GM12878 (cell line): ENCODE measurements around the gene RPL7A. TPM values are rescaled to one million over a fixed set of nuclear protein-coding genes. Genes with fewer than 3 reads are reported as not detected.

Experiments used
- BACH1 ChIP-seq: fragments of 450-650 bp; IDR thresholded peaks from 2 replicates; pipeline ENCODE4 v1.6.1; 2017; ENCODE audit warnings: mild to moderate bottlenecking, borderline replicate concordance
- BCL11A ChIP-seq: IDR thresholded peaks from 2 replicates; pipeline ENCODE4 v1.6.1; 2011; ENCODE audit warnings: low read depth, low read length
- BRCA1 ChIP-seq: IDR thresholded peaks from 2 replicates; pipeline ENCODE4 v1.6.1; 2011; ENCODE audit warnings: low read depth, low read length, improper control_type of control experiment
- CEBPZ ChIP-seq: fragments of 150-350 bp; IDR thresholded peaks from 2 replicates; pipeline ENCODE4 v1.6.1; 2016; ENCODE audit warnings: low read depth, low read length
- CHD1 ChIP-seq: IDR thresholded peaks from 2 replicates; pipeline ENCODE4 v1.6.1; 2012; ENCODE audit warnings: low read depth, low read length, improper control_type of control experiment
- CREM ChIP-seq: IDR thresholded peaks from 2 replicates; pipeline ENCODE4 v1.6.1; 2014; ENCODE audit warnings: antibody characterized with exemption, low read depth
- E2F8 ChIP-seq: fragments of 450-650 bp; IDR thresholded peaks from 2 replicates; pipeline ENCODE4 v1.6.1; 2018; ENCODE audit warnings: mild to moderate bottlenecking, low read depth, moderate library complexity; ENCODE audit not compliant: partially characterized antibody
- ESRRA ChIP-seq: IDR thresholded peaks from 2 replicates; pipeline ENCODE4 v1.6.1; 2012; ENCODE audit warnings: mild to moderate bottlenecking, low read length, improper control_type of control experiment
- ETV6 ChIP-seq, 2 experiments: fragments of 450-650 bp in 1 of 2; IDR thresholded peaks in 1 of 2; conservative IDR thresholded peaks in 1 of 2; 2 replicates each; pipeline ENCODE4 v1.6.1; 2014; ENCODE audit warnings: antibody characterized with exemption in 1 of 2, borderline replicate concordance in 1 of 2, low read depth in 1 of 2, mild to moderate bottlenecking in 1 of 2, moderate library complexity in 1 of 2
- FOXM1 ChIP-seq: IDR thresholded peaks from 2 replicates; pipeline ENCODE4 v1.6.1; 2012; ENCODE audit warnings: low read depth, mild to moderate bottlenecking, inconsistent platforms, low read length, moderate library complexity
- IRF3 ChIP-seq: fragments of 450-650 bp; IDR thresholded peaks from 2 replicates; pipeline ENCODE4 v1.6.1; 2014; ENCODE audit warnings: mild to moderate bottlenecking
- JUND ChIP-seq: IDR thresholded peaks from 2 replicates; pipeline ENCODE4 v1.6.1; 2012; ENCODE audit warnings: low read depth, mild to moderate bottlenecking, low read length, improper control_type of control experiment, moderate library complexity
- MEF2A ChIP-seq: IDR thresholded peaks from 2 replicates; pipeline ENCODE4 v1.6.1; 2011; ENCODE audit warnings: low read depth, mild to moderate bottlenecking, low read length, moderate library complexity; ENCODE audit not compliant: insufficient read depth
- MTA3 ChIP-seq: IDR thresholded peaks from 2 replicates; pipeline ENCODE4 v1.6.1; 2012; ENCODE audit warnings: low read length, inconsistent platforms, borderline replicate concordance
- NFXL1 ChIP-seq: fragments of 450-650 bp; IDR thresholded peaks from 2 replicates; pipeline ENCODE4 v1.6.1; 2017; ENCODE audit warnings: antibody characterized with exemption, mild to moderate bottlenecking, borderline replicate concordance
- NR2C2 ChIP-seq: IDR thresholded peaks from 2 replicates; pipeline ENCODE4 v1.6.1; 2011; ENCODE audit warnings: borderline replicate concordance, low read depth; ENCODE audit not compliant: control insufficient read depth, insufficient read length
- POLR2AphosphoS5 ChIP-seq: IDR thresholded peaks from 2 replicates; pipeline ENCODE4 v1.6.1; 2011; ENCODE audit warnings: mild to moderate bottlenecking, low read length, inconsistent platforms
- RELA ChIP-seq: fragments of 450-650 bp; IDR thresholded peaks from 2 replicates; pipeline ENCODE4 v1.8.0; 2014; ENCODE audit warnings: borderline replicate concordance; ENCODE audit not compliant: partially characterized antibody
- SMARCA5 ChIP-seq: fragments of 450-650 bp; IDR thresholded peaks from 2 replicates; pipeline ENCODE4 v1.6.1; 2017; ENCODE audit warnings: mild to moderate bottlenecking
- SP1 ChIP-seq: IDR thresholded peaks from one replicate; pipeline ENCODE4 v1.6.1; 2011; ENCODE audit warnings: low read depth, low read length
- TBL1XR1 ChIP-seq: IDR thresholded peaks from 2 replicates; pipeline ENCODE4 v1.6.1; 2012; ENCODE audit warnings: low read depth, low read length, improper control_type of control experiment
- WRNIP1 ChIP-seq: IDR thresholded peaks from 2 replicates; pipeline ENCODE4 v1.6.1; 2011; ENCODE audit warnings: low read depth, low read length, improper control_type of control experiment, borderline replicate concordance
- polyA plus RNA-seq, 11 experiments: library from polyadenylated mRNA; depleted of rRNA in 4 of 11; unstranded in 6 of 11; stranded (reverse) in 5 of 11; fragments of >200 nt; fragmentation: Nextera tagmentation in 4 of 11; fragmentation: Illumina TruSeq in 1 of 11; extraction: Ambion mirVana in 4 of 11; extraction: Trizol in 1 of 11; gene quantifications; 1 replicate in 1 of 11; 2 replicates in 10 of 11; pipeline versions ENCODE4 v1.2.1 to v1.2.3, GENCODE V29; 2011 to 2016; ENCODE audit warnings: inconsistent platforms in 2 of 11, missing spikeins in 2 of 11, low read depth in 1 of 11
- total RNA-seq, 4 experiments: library from RNA; depleted of rRNA in 3 of 4; stranded (reverse); fragments of >200 nt in 3 of 4; fragmentation: Illumina TruSeq in 1 of 4; extraction: Trizol in 1 of 4; gene quantifications; 2 replicates each; pipeline versions ENCODE4 v1.2.1 to v1.2.3, GENCODE V29; 2013 to 2021

Gene RPL7A
- total and polyA plus RNA-seq, 10 of the 15 experiments (the other 5 are each of a cell fraction or from before 2014, with no cell fraction given) = 917 to 5,193 (median 3,326) TPM

GRCh38 chr9:133352635-133353340 is 4.8 kb downstream of the RPL7A start (continued):
- TF ChIP-seq CEBPZ = no peak
- TF ChIP-seq MTA3 = peak; percentile 75; the same call in 1 of the 2 replicates
- TF ChIP-seq JUND = no peak
- no peak for TF ChIP-seq SP1
- TF ChIP-seq RELA = no peak
- TF ChIP-seq BCL11A = no peak
- TF ChIP-seq CREM = no peak
- no peak for TF ChIP-seq TBL1XR1
- TF ChIP-seq E2F8 = no peak
- TF ChIP-seq POLR2AphosphoS5 = peak; percentile 82
- 0 out of 2 replicates have a peak, but pooled peaks have one; percentile 18 for TF ChIP-seq FOXM1
- no peak for TF ChIP-seq SMARCA5
- TF ChIP-seq IRF3 = no peak
- no peak for TF ChIP-seq NR2C2
- no peak for TF ChIP-seq NFXL1
- no peak for TF ChIP-seq WRNIP1
- TF ChIP-seq BRCA1 = no peak
- TF ChIP-seq MEF2A = no peak
- no peak for TF ChIP-seq ESRRA
- TF ChIP-seq ETV6 (conservative IDR thresholded peaks at IDR 0.05 in 1 of 2, IDR thresholded peaks at IDR 0.05 in 1 of 2; ENCODE audit: borderline replicate concordance in 1 of 2, low read depth in 1 of 2) = no peak
- TF ChIP-seq BACH1 = no peak
- TF ChIP-seq CHD1 = no peak
